GM06990 (cell line): ENCODE measurements around the gene PIAS4.

ENCODE experiments used
- DNase-seq: peaks from one replicate; pipeline ENCODE4 v3.0.0-alpha.2; 2011; ENCODE audit not compliant: insufficient read length; ENCODE audit errors: extremely low read depth
- H3K27me3 ChIP-seq: replicated peaks from 2 replicates; pipeline ENCODE4 v1.6.0; 2011; ENCODE audit warnings: low read length; ENCODE audit not compliant: control insufficient read depth, insufficient read depth
- H3K36me3 ChIP-seq: 2 replicates; pipeline ENCODE4 v1.5.1; 2011; ENCODE audit warnings: low read length; ENCODE audit not compliant: control insufficient read depth, insufficient read depth
- H3K4me3 ChIP-seq: replicated peaks from 2 replicates; pipeline ENCODE4 v1.5.1; 2011; ENCODE audit warnings: low read depth, mild to moderate bottlenecking, control low read depth, low read length
- CTCF ChIP-seq: IDR thresholded peaks from 2 replicates; pipeline ENCODE4 v1.5.1; 2011; ENCODE audit warnings: low read length, control low read depth, mild to moderate bottlenecking, inconsistent platforms; ENCODE audit not compliant: insufficient read depth, poor library complexity, severe bottlenecking

PIAS4 gene

GRCh38 chr19:4027146-4027545 lies 19.6 kb downstream of the PIAS4 start:
- TF ChIP-seq CTCF, result no peak
- DNase-seq, result peak; percentile 11
- H3K36me3 ChIP-seq, result peaks cover 21% of the 10 kb centered on the region

GRCh38 chr19:4028334-4029246 lies 21.1 kb downstream of the PIAS4 start:
- Histone ChIP-seq H3K27me3 (no peaks in the 10 kb centered on the region), H3K4me3 (no peak overlapping the region), H3K36me3 (peaks cover 28% of the 10 kb centered on the region)
- TF ChIP-seq CTCF, result no peak
- DNase-seq, result peak; percentile 8

More at GRCh38 chr19:4027146-4027545, 19.6 kb downstream of the PIAS4 start:
- Histone ChIP-seq H3K4me3 (no peak overlapping the region), H3K27me3 (no peaks in the 10 kb centered on the region)

- Histone ChIP-seq H3K4me3 (no peak overlapping the region), H3K27me3 (no peaks in the 10 kb centered on the region), H3K36me3 (peaks cover 24% of the 10 kb centered on the region)
- no peak for TF ChIP-seq CTCF
- DNase-seq, result no peak
These were observed 21.7 kb downstream of the PIAS4 start for GRCh38 chr19:4029247-4029614.

- Histone ChIP-seq H3K27me3 (no peaks in the 10 kb centered on the region), H3K4me3 (no peak overlapping the region), H3K36me3 (peaks cover 20% of the 10 kb centered on the region)
- no peak for TF ChIP-seq CTCF
- DNase-seq, result no peak
These were observed 23.0 kb downstream of the PIAS4 start for GRCh38 chr19:4030552-4030951.

GRCh38 chr19:4030981-4031380 lies 23.4 kb downstream of the PIAS4 start:
- no peak for DNase-seq
- Histone ChIP-seq H3K36me3 (peaks cover 20% of the 10 kb centered on the region), H3K27me3 (no peaks in the 10 kb centered on the region), H3K4me3 (no peak overlapping the region)
- TF ChIP-seq CTCF, result no peak
